Stimulated activated effector memory CD8-positive, alpha-beta T cell treated with anti-CD3 and anti-CD28 coated beads, Interleukin-12 subunit alpha, Interleukin-12 subunit beta, amount 100 ng/mL, for 72 hours (primary cell): ENCODE results near the gene OSTF1.
A peak's percentile ranks its signal among the peaks of the same experiment; 100 is the strongest.

ENCODE experiments used
- ATAC-seq: fragments of 150-1000 bp; cut with Tn5 transposase; 2 replicates; pipeline ENCODE4 v1.10.0; 2021
- DNase-seq, 2 donors: peaks; one replicate each; pipeline ENCODE4 v3.0.0; 2021 to 2022; ENCODE audit warnings: low spot score in 2 of 2
- H3K27ac Mint-ChIP-seq: one replicate; pipeline ENCODE4 v1.8.0; 2022; ENCODE audit warnings: mild to moderate bottlenecking, mixed read lengths
- H3K36me3 Mint-ChIP-seq: one replicate; pipeline ENCODE4 v1.8.0; 2022; ENCODE audit warnings: mild to moderate bottlenecking, mixed read lengths
- H3K4me1 Mint-ChIP-seq: one replicate; pipeline ENCODE4 v1.8.0; 2022; ENCODE audit warnings: mixed read lengths
- H3K4me3 Mint-ChIP-seq: one replicate; pipeline ENCODE4 v1.8.0; 2022; ENCODE audit warnings: mild to moderate bottlenecking, mixed read lengths
- H3K9me3 Mint-ChIP-seq: one replicate; pipeline ENCODE4 v1.8.0; 2022; ENCODE audit warnings: mixed read lengths

The OSTF1 gene

GRCh38 chr9:75186767-75187380, 98.6 kb downstream of the OSTF1 start:
- peak in 1 of 2 donors; percentile 25 for DNase-seq
- ATAC-seq: no peak
- Mint-ChIP-seq H3K36me3 (peaks cover 18% of the 10 kb centered on the region), H3K27ac (no peak overlapping the region), H3K4me1 (peaks cover 25% of the 10 kb centered on the region), H3K4me3 (no peak overlapping the region), H3K9me3 (no peaks in the 10 kb centered on the region)

DNA sequence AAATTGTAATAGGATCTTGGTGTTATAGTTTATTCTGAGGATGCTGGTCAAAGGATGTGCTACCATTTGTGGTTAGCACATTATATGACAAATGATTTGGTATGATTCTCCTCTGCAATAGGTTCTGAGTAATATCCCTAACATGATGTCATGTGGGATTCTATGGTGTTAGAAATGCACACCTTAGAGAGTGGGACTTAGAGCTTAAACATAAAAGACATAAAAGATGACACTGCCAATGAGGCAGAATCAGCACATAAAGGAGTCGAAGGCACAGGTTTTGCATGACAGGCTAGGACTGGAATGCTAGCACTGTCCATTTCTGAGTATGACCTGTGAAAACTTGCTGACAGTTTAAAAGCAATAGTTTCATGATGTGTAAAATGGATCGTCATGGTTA, 100.4 kb downstream of the OSTF1 start:
- peaks cover 12% of the 10 kb centered on the region for H3K36me3 Mint-ChIP-seq
- H3K4me3 Mint-ChIP-seq: no peak overlapping the region
- H3K4me1 Mint-ChIP-seq: peaks cover 25% of the 10 kb centered on the region
- DNase-seq: no peak
- ATAC-seq: peak; percentile 95
- no peaks in the 10 kb centered on the region for H3K9me3 Mint-ChIP-seq
- no peak overlapping the region for H3K27ac Mint-ChIP-seq

- H3K9me3 Mint-ChIP-seq: no peaks in the 10 kb centered on the region
- no peak for DNase-seq
- H3K4me1 Mint-ChIP-seq: peaks cover 23% of the 10 kb centered on the region
- ATAC-seq: peak; percentile 51
- no peak overlapping the region for H3K4me3 Mint-ChIP-seq
- H3K36me3 Mint-ChIP-seq: peaks cover 17% of the 10 kb centered on the region
- H3K27ac Mint-ChIP-seq: no peak overlapping the region
Measured at GRCh38 chr9:75190762-75191161, 102.4 kb downstream of the OSTF1 start.
